ENCODE results near the gene PHLDA3.

GRCh38 chr1:201480231-201481003 lies 11.4 kb upstream of the PHLDA3 start:
- no peak for TF ChIP-seq EZH2phosphoT487 (IDR thresholded peaks at IDR 0.05; ENCODE audit: borderline replicate concordance)
- TF ChIP-seq CTCF (IDR thresholded peaks at IDR 0.05 in 2 of 3, conservative IDR thresholded peaks at IDR 0.05 in 1 of 3; ENCODE audit: borderline replicate concordance in 1 of 3, insufficient read depth in 1 of 3, low read depth in 2 of 3, low read length in 2 of 3), result 0 out of 6 replicates have a peak, but pooled peaks of 2 of the 3 experiments have one; percentile 6 to 9
- no peak for TF ChIP-seq EZH2 (IDR thresholded peaks at IDR 0.05)
